Stimulated activated CD4-positive, alpha-beta T cell treated with anti-CD3 and anti-CD28 coated beads, TNF-alpha, amount 100 ng/mL, for 4 hours (primary cell): ENCODE data around the gene TANGO2.

Experiments
- DNase-seq, 3 experiments: peaks; one replicate each; pipeline ENCODE4 v3.0.0-alpha.2; 2020; ENCODE audit warnings: low read depth in 3 of 3

Gene TANGO2

GRCh38 chr22:20011993-20012740 is 8.7 kb upstream of the TANGO2 start:
- no peak for DNase-seq

- no peak for DNase-seq
Observed at GRCh38 chr22:20012741-20013331, 8.1 kb upstream of the TANGO2 start.

- no peak for DNase-seq
Observed at GRCh38 chr22:20013382-20013871, 7.5 kb upstream of the TANGO2 start.

GRCh38 chr22:20014526-20015186 is 6.3 kb upstream of the TANGO2 start:
- no peak for DNase-seq

GRCh38 chr22:20015187-20015625 is 5.7 kb upstream of the TANGO2 start:
- DNase-seq, result no peak

- DNase-seq, result peak in 1 of 3 experiments; percentile 29
Observed at GRCh38 chr22:20015971-20016733, 4.8 kb upstream of the TANGO2 start.

GRCh38 chr22:20016734-20017621 is 3.9 kb upstream of the TANGO2 start, which contains the start of gene ARVCF:
TSS of gene ARVCF (minus strand) at chr22:20016823. CDS start at chr22:19990794, 26,029 bp downstream.
- peak; percentile 83 to 90 (median 88) for DNase-seq

- no peak for DNase-seq
Observed at GRCh38 chr22:20017622-20017958, 3.3 kb upstream of the TANGO2 start.

GRCh38 chr22:20018001-20018400 is 2.9 kb upstream of the TANGO2 start:
- DNase-seq, result no peak

GRCh38 chr22:20019661-20020532 is 1.0 kb upstream of the TANGO2 start:
- no peak for DNase-seq

- DNase-seq, result no peak
Observed at GRCh38 chr22:20021196-20022181, 579 bp downstream of the TANGO2 start.

- no peak for DNase-seq
Observed at GRCh38 chr22:20022231-20022977, 1.5 kb downstream of the TANGO2 start.

- DNase-seq, result no peak
Observed at GRCh38 chr22:20022978-20023613, 2.2 kb downstream of the TANGO2 start.

- DNase-seq, result no peak
Observed at GRCh38 chr22:20024225-20024624, 3.3 kb downstream of the TANGO2 start.

- no peak for DNase-seq
Observed at GRCh38 chr22:20024650-20025397, 3.9 kb downstream of the TANGO2 start.

- DNase-seq, result no peak
Observed at GRCh38 chr22:20025401-20026203, 4.7 kb downstream of the TANGO2 start.
